H1 (cell line): ENCODE measurements around the gene NOP9. TPM values are rescaled to one million over a fixed set of nuclear protein-coding genes. Genes with fewer than 3 reads are reported as not detected.

Source experiments
- CEBPB ChIP-seq: IDR thresholded peaks from 2 replicates; pipeline ENCODE4 v1.6.1; 2012; ENCODE audit warnings: low read depth, low read length
- JUND ChIP-seq: IDR thresholded peaks from 2 replicates; pipeline ENCODE4 v1.6.1; 2011; ENCODE audit warnings: mild to moderate bottlenecking, improper control_type of control experiment, low read length
- KDM4A ChIP-seq: IDR thresholded peaks from one replicate; pipeline ENCODE4 v1.7.1; 2012; ENCODE audit warnings: low read depth, mild to moderate bottlenecking, moderate library complexity, low read length, inconsistent platforms; ENCODE audit not compliant: severe bottlenecking
- PHF8 ChIP-seq: fragments of 200-600 bp; sonication (generic); conservative IDR thresholded peaks from 2 replicates; pipeline ENCODE4 v1.7.1; 2012; ENCODE audit warnings: low read depth, mild to moderate bottlenecking, inconsistent platforms, low read length, moderate library complexity
- RNF2 ChIP-seq: fragments of 200-900, 300-1000 bp; sonication (generic); IDR thresholded peaks from 2 replicates; pipeline ENCODE4 v1.7.1; 2016; ENCODE audit warnings: borderline replicate concordance, low read depth, mild to moderate bottlenecking, antibody characterized with exemption, low read length; ENCODE audit not compliant: poor library complexity, severe bottlenecking; ENCODE audit errors: missing control alignments
- SP2 ChIP-seq: IDR thresholded peaks from 2 replicates; pipeline ENCODE4 v1.6.1; 2012; ENCODE audit warnings: mild to moderate bottlenecking, low read length, inconsistent platforms
- polyA plus RNA-seq, 7 experiments: library from polyadenylated mRNA; depleted of rRNA in 3 of 7; stranded (reverse) in 5 of 7; unstranded in 2 of 7; fragments of >200 nt in 5 of 7; fragments of 200-250 nt in 2 of 7; gene quantifications; 1 replicate in 5 of 7; 2 replicates in 1 of 7; 4 replicates in 1 of 7; pipeline versions ENCODE4 v1.2.1 to v1.2.3, GENCODE V29; 2011 to 2013; ENCODE audit warnings: missing spikeins in 2 of 7, mixed read lengths in 2 of 7
- total RNA-seq: library from RNA; stranded (reverse); fragmentation: NEBNext Ultra II Directional; extraction: Animal tissue kit (Norgen Biotek cat#: 25700); gene quantifications from 2 replicates; pipeline ENCODE4 v1.2.1, GENCODE V29; 2021

Gene NOP9
- total and polyA plus RNA-seq, 2 of the 8 experiments (the other 6 are each of a cell fraction or from before 2014, with no cell fraction given) = 17.8 to 34.8 TPM

GRCh38 chr14:24325963-24326362 is 26.3 kb downstream of the NOP9 start (continued):
- TF ChIP-seq JUND = no peak
- no peak for TF ChIP-seq KDM4A
- TF ChIP-seq PHF8 = no peak
- TF ChIP-seq CEBPB = no peak
- no peak for TF ChIP-seq SP2
- TF ChIP-seq RNF2 = no peak
